ENCODE measurements around the gene RNF225.

The RNF225 gene

GRCh38 chr19:58407658-58408151 lies 12.2 kb downstream of the RNF225 start:
- DNase-seq (ENCODE audit: low read depth): peak; percentile 38
- no peak for TF ChIP-seq CTCF (conservative IDR thresholded peaks at IDR 0.05; ENCODE audit: low read depth, low read length)
- H3K4me3 ChIP-seq (ENCODE audit: low read depth, low read length): peak overlapping the region; percentile 97

GRCh38 chr19:58408152-58409009 lies 12.9 kb downstream of the RNF225 start, which contains the start of gene ZNF584:
Gene ZNF584, plus strand, starts transcription at chr19:58408649. Its CDS starts 499 bp downstream, at chr19:58409148.
- H3K4me3 ChIP-seq (ENCODE audit: low read depth, low read length): peak within 1 kb of the TSS; percentile 97
- peak; percentile 95 for DNase-seq (ENCODE audit: low read depth)
- no peak for TF ChIP-seq CTCF (conservative IDR thresholded peaks at IDR 0.05; ENCODE audit: low read depth, low read length)

- DNase-seq (ENCODE audit: low read depth): peak; percentile 33
- TF ChIP-seq CTCF (conservative IDR thresholded peaks at IDR 0.05; ENCODE audit: low read depth, low read length): peak; percentile 3
- peak overlapping the region; percentile 97 for H3K4me3 ChIP-seq (ENCODE audit: low read depth, low read length)
Observed at GRCh38 chr19:58409010-58409790, 13.7 kb downstream of the RNF225 start.

- no peak overlapping the region for H3K4me3 ChIP-seq (ENCODE audit: low read depth, low read length)
- no peak for TF ChIP-seq CTCF (conservative IDR thresholded peaks at IDR 0.05; ENCODE audit: low read depth, low read length)
- DNase-seq (ENCODE audit: low read depth): no peak
Observed at GRCh38 chr19:58416604-58417003, 21.1 kb downstream of the RNF225 start.

GRCh38 chr19:58417071-58417470 lies 21.6 kb downstream of the RNF225 start:
- no peak for TF ChIP-seq CTCF (conservative IDR thresholded peaks at IDR 0.05; ENCODE audit: low read depth, low read length)
- H3K4me3 ChIP-seq (ENCODE audit: low read depth, low read length): no peak overlapping the region
- no peak for DNase-seq (ENCODE audit: low read depth)

- H3K4me3 ChIP-seq (ENCODE audit: low read depth, low read length): no peak overlapping the region
- DNase-seq (ENCODE audit: low read depth): no peak
- no peak for TF ChIP-seq CTCF (conservative IDR thresholded peaks at IDR 0.05; ENCODE audit: low read depth, low read length)
Observed at GRCh38 chr19:58428617-58429016, 33.2 kb downstream of the RNF225 start.

All from choroid plexus epithelial cell (primary cell).